Caco-2 (cell line): ENCODE measurements around the gene KIF16B. TPM values are rescaled to one million over a fixed set of nuclear protein-coding genes. Genes with fewer than 3 reads are reported as not detected.

Source experiments
- BruUV-seq: library from RNA; stranded (reverse); fragments of 400-500 nt; replicated peaks from 2 replicates; lab custom pipeline; 2021; lab: Mats Ljungman, UMichigan
- CTCF ChIA-PET: fragments of 300-600 bp; sonication (Branson Sonifier 250); formaldehyde crosslinking; loops from one replicate; lab custom pipeline; 2022; ENCODE audit warnings: antibody characterized with exemption; lab: Charles Lee
- POLR2A ChIA-PET: fragments of 300-600 bp; sonication (Branson Sonifier 250); formaldehyde crosslinking; loops from one replicate; lab custom pipeline; 2022; ENCODE audit warnings: antibody characterized with exemption; lab: Charles Lee
- DNase-seq, 2 experiments: peaks; one replicate each; pipeline versions ENCODE4 v3.0.0 to v3.0.0-alpha.2; 2020 to 2022
- H3K27me3 ChIP-seq: replicated peaks from 2 replicates; pipeline ENCODE4 v1.6.0; 2011; ENCODE audit warnings: low read length; ENCODE audit not compliant: control insufficient read depth, insufficient read depth
- H3K36me3 ChIP-seq: 2 replicates; pipeline ENCODE4 v1.5.1; 2011; ENCODE audit warnings: low read length; ENCODE audit not compliant: control insufficient read depth, insufficient read depth
- H3K4me1 ChIP-seq: fragments of 250-450 bp; sonication (Bioruptor Pico); 2 replicates; pipeline ENCODE4 v1.5.1; 2020; ENCODE audit warnings: mild to moderate bottlenecking
- H3K4me3 ChIP-seq: 2 replicates; pipeline ENCODE4 v1.5.1; 2011; ENCODE audit warnings: low read depth, mild to moderate bottlenecking, control low read depth, low read length
- H3K9me3 ChIP-seq: fragments of 250-450 bp; sonication (Bioruptor Pico); 2 replicates; pipeline ENCODE4 v1.5.1; 2020; ENCODE audit warnings: mild to moderate bottlenecking, moderate library complexity
- H3K27ac Mint-ChIP-seq: one replicate; pipeline ENCODE4 v1.8.0; 2022; ENCODE audit warnings: mixed read lengths; ENCODE audit not compliant: unreplicated experiment
- H3K27me3 Mint-ChIP-seq: one replicate; pipeline ENCODE4 v1.8.0; 2022; ENCODE audit warnings: mixed read lengths; ENCODE audit not compliant: insufficient read depth, unreplicated experiment
- H3K36me3 Mint-ChIP-seq: one replicate; pipeline ENCODE4 v1.8.0; 2022; ENCODE audit warnings: mild to moderate bottlenecking, mixed read lengths; ENCODE audit not compliant: insufficient read depth, unreplicated experiment
- H3K4me1 Mint-ChIP-seq: one replicate; pipeline ENCODE4 v1.8.0; 2022; ENCODE audit warnings: low read depth, mixed read lengths; ENCODE audit not compliant: unreplicated experiment
- H3K4me3 Mint-ChIP-seq: one replicate; pipeline ENCODE4 v1.8.0; 2022; ENCODE audit warnings: mild to moderate bottlenecking, moderate library complexity, mixed read lengths; ENCODE audit not compliant: unreplicated experiment
- H3K9me3 Mint-ChIP-seq: one replicate; pipeline ENCODE4 v1.8.0; 2022; ENCODE audit warnings: mixed read lengths; ENCODE audit not compliant: unreplicated experiment
- intact Hi-C: fragments of 100-400 bp; cut with micrococcal nuclease; formaldehyde crosslinking; loops from one replicate; pipeline ENCODE4 v1.10.0; 2022; ENCODE audit not compliant: unreplicated experiment
- total RNA-seq: library from RNA; stranded (reverse); gene quantifications from 2 replicates; pipeline ENCODE4 v1.2.3, GENCODE V29; 2022
- TF ChIP-seq, protein P1 (sequence below), 2 experiments: fragments of 200-600 bp in 1 of 2; IDR thresholded peaks; 1 replicate in 1 of 2; 2 replicates in 1 of 2; pipeline versions ENCODE4 v1.5.1 to v1.8.0; 2011 to 2022; ENCODE audit warnings: antibody characterized with exemption in 1 of 2, control low read depth in 1 of 2, inconsistent platforms in 1 of 2, low read depth in 1 of 2, low read length in 1 of 2, mild to moderate bottlenecking in 1 of 2, moderate library complexity in 1 of 2; ENCODE audit not compliant: insufficient read depth in 1 of 2, severe bottlenecking in 1 of 2, unreplicated experiment in 1 of 2

KIF16B gene
- total RNA-seq, 1 experiment from 2014 or later = 11.3 TPM

DNA sequence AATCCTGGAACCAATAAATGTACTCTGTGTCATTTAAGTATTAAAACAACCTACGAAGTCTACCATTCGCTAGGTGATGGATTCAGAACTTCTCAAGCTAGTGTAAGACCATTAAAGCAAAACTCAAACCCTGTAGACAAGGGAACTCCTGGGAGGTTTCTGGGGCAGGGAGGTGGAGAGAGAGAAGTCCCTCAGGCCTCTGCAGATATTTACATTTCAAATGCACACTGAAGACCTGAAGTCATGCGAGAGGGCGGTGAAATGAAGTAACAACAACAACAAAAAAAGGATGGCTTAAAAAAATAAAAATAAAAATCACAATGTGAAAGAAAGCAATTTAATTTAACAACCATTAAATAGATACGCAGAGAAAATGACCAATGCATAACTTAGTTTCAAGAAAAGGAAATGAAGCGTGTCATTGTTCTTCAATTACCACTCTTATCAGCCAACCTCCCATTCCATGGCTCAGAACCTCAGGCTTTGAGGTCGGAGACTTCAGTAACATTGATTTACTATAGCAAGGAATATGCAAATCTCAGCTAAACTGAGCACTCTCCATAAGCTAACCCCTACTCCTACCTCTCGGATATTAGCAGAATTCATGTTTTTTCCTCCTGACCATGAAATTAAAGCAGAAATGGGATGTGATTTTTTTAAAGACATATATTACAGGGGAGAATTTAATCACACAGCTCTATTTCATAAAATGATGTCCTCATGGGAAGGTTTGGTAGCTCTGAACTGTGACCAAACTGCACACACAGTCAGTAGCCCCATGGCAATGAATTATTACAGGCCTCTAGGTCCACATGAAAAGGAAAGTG lies 140.6 kb downstream of the KIF16B start:
- Histone ChIP-seq H3K4me1 (peaks cover 9% of the 10 kb centered on the region; the same call in 1 of the 2 replicates), H3K4me3 (no peak overlapping the region), H3K36me3 (no peaks in the 10 kb centered on the region; the same call in 1 of the 2 replicates), H3K27me3 (no peaks in the 10 kb centered on the region), H3K9me3 (no peaks in the 10 kb centered on the region)
- no TSS peak for BruUV-seq
- Mint-ChIP-seq H3K4me1 (no peaks in the 10 kb centered on the region), H3K9me3 (peaks cover 11% of the 10 kb centered on the region), H3K27ac (no peak overlapping the region), H3K27me3 (no peaks in the 10 kb centered on the region), H3K36me3 (no peaks in the 10 kb centered on the region), H3K4me3 (no peak overlapping the region)
- POLR2A ChIA-PET = no interaction called here
- no peak for DNase-seq
- TF ChIP-seq, protein P1, sequence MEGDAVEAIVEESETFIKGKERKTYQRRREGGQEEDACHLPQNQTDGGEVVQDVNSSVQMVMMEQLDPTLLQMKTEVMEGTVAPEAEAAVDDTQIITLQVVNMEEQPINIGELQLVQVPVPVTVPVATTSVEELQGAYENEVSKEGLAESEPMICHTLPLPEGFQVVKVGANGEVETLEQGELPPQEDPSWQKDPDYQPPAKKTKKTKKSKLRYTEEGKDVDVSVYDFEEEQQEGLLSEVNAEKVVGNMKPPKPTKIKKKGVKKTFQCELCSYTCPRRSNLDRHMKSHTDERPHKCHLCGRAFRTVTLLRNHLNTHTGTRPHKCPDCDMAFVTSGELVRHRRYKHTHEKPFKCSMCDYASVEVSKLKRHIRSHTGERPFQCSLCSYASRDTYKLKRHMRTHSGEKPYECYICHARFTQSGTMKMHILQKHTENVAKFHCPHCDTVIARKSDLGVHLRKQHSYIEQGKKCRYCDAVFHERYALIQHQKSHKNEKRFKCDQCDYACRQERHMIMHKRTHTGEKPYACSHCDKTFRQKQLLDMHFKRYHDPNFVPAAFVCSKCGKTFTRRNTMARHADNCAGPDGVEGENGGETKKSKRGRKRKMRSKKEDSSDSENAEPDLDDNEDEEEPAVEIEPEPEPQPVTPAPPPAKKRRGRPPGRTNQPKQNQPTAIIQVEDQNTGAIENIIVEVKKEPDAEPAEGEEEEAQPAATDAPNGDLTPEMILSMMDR (IDR thresholded peaks at IDR 0.05; ENCODE audit: insufficient read depth in 1 of 2, low read depth in 1 of 2, low read length in 1 of 2, severe bottlenecking in 1 of 2, unreplicated experiment in 1 of 2) = no peak
- CTCF ChIA-PET = no interaction called here
- intact Hi-C loops = no loop called here

DNA sequence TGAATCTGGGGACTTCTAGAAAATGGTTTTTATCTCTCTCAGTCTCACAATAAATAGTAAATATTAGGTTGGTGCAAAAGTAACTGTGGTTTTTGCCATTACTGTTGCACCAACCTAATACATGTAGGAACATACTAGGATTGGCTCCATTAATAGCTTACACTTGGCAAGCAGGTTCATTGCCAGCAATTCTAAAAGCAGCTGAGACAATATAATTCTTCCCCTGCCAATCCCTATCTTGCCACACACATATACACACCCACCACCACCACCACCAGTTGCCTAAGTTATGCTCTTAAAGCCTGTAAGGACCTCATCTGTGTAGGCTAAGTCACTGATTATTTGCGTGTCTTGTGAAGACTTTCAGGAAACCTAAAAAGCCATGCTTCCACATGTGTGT lies 145.1 kb downstream of the KIF16B start:
- Histone ChIP-seq H3K27me3 (no peaks in the 10 kb centered on the region), H3K4me3 (no peak overlapping the region), H3K4me1 (peaks cover 5% of the 10 kb centered on the region; the same call in 1 of the 2 replicates), H3K36me3 (no peaks in the 10 kb centered on the region; the same call in 1 of the 2 replicates), H3K9me3 (0 out of 2 replicates have a peak, but pooled peaks cover 3% of the 10 kb centered on the region)
- no TSS peak for BruUV-seq
- Mint-ChIP-seq H3K36me3 (peaks cover 24% of the 10 kb centered on the region), H3K4me1 (no peaks in the 10 kb centered on the region), H3K4me3 (no peak overlapping the region), H3K27me3 (no peaks in the 10 kb centered on the region), H3K27ac (no peak overlapping the region), H3K9me3 (peaks cover 21% of the 10 kb centered on the region)
- CTCF ChIA-PET = no interaction called here
- POLR2A ChIA-PET = no interaction called here
- TF ChIP-seq, protein P1 (IDR thresholded peaks at IDR 0.05; ENCODE audit: insufficient read depth in 1 of 2, low read depth in 1 of 2, low read length in 1 of 2, severe bottlenecking in 1 of 2, unreplicated experiment in 1 of 2) = no peak
- no peak for DNase-seq
- intact Hi-C loops = no loop called here

DNA sequence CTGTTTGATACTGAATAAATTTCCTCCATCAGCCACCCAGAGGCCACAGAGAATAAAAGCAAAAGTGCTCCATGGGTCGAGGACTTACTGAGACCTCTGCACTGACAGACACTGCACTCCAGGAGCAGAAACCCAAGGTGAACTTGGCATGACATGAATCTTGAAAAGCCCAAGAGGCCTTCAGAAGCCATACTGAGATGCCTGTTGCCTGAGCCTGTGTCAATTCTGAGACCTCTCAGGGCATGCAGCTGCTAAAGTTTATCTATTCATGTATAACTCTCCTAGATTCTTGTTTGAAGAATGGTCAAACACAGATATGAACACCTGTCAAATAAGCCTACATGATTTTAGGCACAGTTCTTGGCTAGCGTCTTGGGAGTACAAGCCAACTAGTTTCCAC lies 145.7 kb downstream of the KIF16B start:
- Histone ChIP-seq H3K4me3 (no peak overlapping the region), H3K9me3 (0 out of 2 replicates have a peak, but pooled peaks cover 3% of the 10 kb centered on the region), H3K4me1 (no peaks in the 10 kb centered on the region), H3K36me3 (no peaks in the 10 kb centered on the region; the same call in 1 of the 2 replicates), H3K27me3 (no peaks in the 10 kb centered on the region)
- Mint-ChIP-seq H3K27ac (no peak overlapping the region), H3K27me3 (no peaks in the 10 kb centered on the region), H3K36me3 (peaks cover 24% of the 10 kb centered on the region), H3K4me3 (no peak overlapping the region), H3K9me3 (peaks cover 21% of the 10 kb centered on the region), H3K4me1 (no peaks in the 10 kb centered on the region)
- TF ChIP-seq, protein P1 (IDR thresholded peaks at IDR 0.05; ENCODE audit: insufficient read depth in 1 of 2, low read depth in 1 of 2, low read length in 1 of 2, severe bottlenecking in 1 of 2, unreplicated experiment in 1 of 2) = no peak
- intact Hi-C loops = no loop called here
- no TSS peak for BruUV-seq
- DNase-seq = no peak
- CTCF ChIA-PET = no interaction called here
- POLR2A ChIA-PET = no interaction called here
